Astrocyte of the cerebellum (primary cell): ENCODE measurements around the gene EPAS1.

Experiments
- DNase-seq: peaks from one replicate; pipeline ENCODE4 v3.0.0-alpha.2; 2011; ENCODE audit warnings: low read depth
- H3K4me3 ChIP-seq: 2 replicates; pipeline ENCODE4 v1.5.1; 2011; ENCODE audit warnings: mild to moderate bottlenecking, low read depth, low read length, moderate library complexity
- in situ Hi-C: cut with HindIII; loops from 2 replicates; pipeline ENCODE4 v1.10.0; 2017; ENCODE audit warnings: low sequenced_read_pairs
- TF ChIP-seq, protein P1 (sequence below): IDR thresholded peaks from 2 replicates; pipeline ENCODE4 v1.5.1; 2012; ENCODE audit warnings: low read length, low read depth, moderate library complexity, mild to moderate bottlenecking; ENCODE audit errors: missing control alignments

The EPAS1 gene

DNA sequence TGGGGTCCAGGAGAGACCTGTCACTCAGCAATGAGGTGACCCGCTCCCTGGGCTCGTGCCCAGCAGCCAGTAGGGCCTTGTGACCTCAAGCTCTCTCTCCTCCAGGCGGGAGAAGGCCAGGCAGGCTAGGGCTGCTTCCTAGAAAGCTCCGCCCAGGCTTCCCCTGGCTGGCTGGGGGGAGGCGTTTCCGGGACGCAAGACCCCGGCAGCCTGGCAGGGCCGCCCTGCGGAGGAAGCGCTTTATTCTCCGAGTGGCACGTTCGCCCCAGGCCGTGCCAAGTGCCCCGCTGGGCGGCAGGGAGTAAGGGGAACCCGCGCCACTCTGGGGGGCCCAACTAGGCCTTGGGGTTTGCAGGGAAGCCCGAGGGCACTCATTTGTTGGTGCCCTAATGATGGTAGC is 21.2 kb upstream of the EPAS1 start:
- H3K4me3 ChIP-seq = no peak overlapping the region
- in situ Hi-C loops = loop anchor here (10.0 kb wide), 1 partner anchor 49 kb away; no protein-coding TSS in a partner anchor
- TF ChIP-seq, protein P1, sequence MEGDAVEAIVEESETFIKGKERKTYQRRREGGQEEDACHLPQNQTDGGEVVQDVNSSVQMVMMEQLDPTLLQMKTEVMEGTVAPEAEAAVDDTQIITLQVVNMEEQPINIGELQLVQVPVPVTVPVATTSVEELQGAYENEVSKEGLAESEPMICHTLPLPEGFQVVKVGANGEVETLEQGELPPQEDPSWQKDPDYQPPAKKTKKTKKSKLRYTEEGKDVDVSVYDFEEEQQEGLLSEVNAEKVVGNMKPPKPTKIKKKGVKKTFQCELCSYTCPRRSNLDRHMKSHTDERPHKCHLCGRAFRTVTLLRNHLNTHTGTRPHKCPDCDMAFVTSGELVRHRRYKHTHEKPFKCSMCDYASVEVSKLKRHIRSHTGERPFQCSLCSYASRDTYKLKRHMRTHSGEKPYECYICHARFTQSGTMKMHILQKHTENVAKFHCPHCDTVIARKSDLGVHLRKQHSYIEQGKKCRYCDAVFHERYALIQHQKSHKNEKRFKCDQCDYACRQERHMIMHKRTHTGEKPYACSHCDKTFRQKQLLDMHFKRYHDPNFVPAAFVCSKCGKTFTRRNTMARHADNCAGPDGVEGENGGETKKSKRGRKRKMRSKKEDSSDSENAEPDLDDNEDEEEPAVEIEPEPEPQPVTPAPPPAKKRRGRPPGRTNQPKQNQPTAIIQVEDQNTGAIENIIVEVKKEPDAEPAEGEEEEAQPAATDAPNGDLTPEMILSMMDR = no peak
- no peak for DNase-seq

DNA sequence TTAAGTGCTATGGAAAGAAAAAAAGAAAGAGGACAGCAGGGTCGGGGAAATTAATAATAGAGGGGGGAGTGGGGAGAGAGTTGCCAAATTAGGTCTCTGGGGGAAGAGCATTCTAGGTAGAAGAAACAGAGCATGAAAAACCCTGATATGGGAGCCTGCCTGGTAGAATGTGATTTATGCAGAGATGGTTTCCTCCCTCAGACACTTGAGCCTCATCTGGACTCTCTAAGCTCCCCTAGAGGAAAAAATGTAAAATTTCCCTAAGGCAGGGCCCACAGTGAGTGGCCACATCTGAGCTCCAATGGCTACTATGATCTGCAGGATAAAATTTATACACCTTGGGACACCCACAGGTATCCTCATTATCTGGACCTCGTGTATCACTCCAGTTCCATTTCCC is 20.6 kb upstream of the EPAS1 start:
- TF ChIP-seq, protein P1 = peak; percentile 49
- H3K4me3 ChIP-seq = no peak overlapping the region
- no peak for DNase-seq
- in situ Hi-C loops = loop anchor here (10.0 kb wide), 1 partner anchor 48 kb away; no protein-coding TSS in a partner anchor

- TF ChIP-seq, protein P1 = no peak
- in situ Hi-C loops = loop anchor here (10.0 kb wide), 1 partner anchor 47 kb away; no protein-coding TSS in a partner anchor
- no peak for DNase-seq
- no peak overlapping the region for H3K4me3 ChIP-seq
These were observed 19.6 kb upstream of the EPAS1 start for GRCh38 chr2:46277431-46278190.

DNA sequence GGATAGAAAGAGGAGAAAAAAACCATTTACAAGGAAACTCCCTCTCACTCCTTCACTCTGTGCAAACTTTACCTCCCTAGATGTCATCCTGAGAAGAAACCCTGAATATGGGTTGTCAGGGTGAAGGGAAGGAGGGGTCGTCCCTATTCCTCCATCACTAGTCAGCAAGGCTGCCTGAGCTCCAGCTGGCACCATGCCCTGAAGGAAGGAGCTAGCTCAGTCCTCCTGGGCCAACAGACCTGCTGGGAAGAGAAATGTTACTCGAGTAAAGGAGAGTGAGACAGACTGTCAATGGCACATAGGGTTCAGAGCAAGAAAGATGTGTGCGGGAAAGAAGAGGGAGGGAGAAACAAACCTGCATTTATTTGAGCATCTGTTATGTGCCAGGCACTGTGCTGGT is 18.3 kb upstream of the EPAS1 start:
- TF ChIP-seq, protein P1 = no peak
- H3K4me3 ChIP-seq = no peak overlapping the region
- DNase-seq = no peak
- in situ Hi-C loops = loop anchor here (10.0 kb wide), 1 partner anchor 46 kb away; no protein-coding TSS in a partner anchor

DNA sequence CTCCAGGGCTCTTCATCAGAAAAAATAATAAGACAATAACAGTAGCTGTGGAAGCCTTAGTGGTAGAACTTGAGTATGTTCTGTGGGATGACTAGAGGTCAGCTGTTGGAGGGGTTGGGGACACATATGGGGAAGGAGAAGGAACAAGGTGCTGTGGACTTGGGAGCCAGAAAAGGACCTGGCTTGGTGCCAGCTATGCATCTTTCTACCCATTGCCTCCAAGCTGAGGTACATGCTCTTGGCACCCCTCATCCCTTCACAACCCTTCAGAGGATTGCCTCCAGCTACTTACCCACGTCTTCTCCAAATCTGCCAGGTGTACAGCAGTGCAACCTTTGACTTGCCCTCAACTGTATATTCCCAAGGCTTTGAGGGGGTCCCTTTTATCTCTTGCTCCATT is 15.3 kb upstream of the EPAS1 start:
- TF ChIP-seq, protein P1 = no peak
- H3K4me3 ChIP-seq = no peak overlapping the region
- in situ Hi-C loops = no loop called here
- no peak for DNase-seq

GRCh38 chr2:46283693-46284092 is 13.5 kb upstream of the EPAS1 start:
- TF ChIP-seq, protein P1 = no peak
- no peak for DNase-seq
- no peak overlapping the region for H3K4me3 ChIP-seq
- in situ Hi-C loops = no loop called here
